ENCODE measurements around the gene LGI4. TPM values are rescaled to one million over a fixed set of nuclear protein-coding genes. Genes with fewer than 3 reads are reported as not detected.
A peak's percentile ranks its signal among the peaks of the same experiment; 100 is the strongest.

Gene LGI4
- total RNA-seq, 2 experiments from 2014 or later: 0.55 to 0.68 TPM

DNA sequence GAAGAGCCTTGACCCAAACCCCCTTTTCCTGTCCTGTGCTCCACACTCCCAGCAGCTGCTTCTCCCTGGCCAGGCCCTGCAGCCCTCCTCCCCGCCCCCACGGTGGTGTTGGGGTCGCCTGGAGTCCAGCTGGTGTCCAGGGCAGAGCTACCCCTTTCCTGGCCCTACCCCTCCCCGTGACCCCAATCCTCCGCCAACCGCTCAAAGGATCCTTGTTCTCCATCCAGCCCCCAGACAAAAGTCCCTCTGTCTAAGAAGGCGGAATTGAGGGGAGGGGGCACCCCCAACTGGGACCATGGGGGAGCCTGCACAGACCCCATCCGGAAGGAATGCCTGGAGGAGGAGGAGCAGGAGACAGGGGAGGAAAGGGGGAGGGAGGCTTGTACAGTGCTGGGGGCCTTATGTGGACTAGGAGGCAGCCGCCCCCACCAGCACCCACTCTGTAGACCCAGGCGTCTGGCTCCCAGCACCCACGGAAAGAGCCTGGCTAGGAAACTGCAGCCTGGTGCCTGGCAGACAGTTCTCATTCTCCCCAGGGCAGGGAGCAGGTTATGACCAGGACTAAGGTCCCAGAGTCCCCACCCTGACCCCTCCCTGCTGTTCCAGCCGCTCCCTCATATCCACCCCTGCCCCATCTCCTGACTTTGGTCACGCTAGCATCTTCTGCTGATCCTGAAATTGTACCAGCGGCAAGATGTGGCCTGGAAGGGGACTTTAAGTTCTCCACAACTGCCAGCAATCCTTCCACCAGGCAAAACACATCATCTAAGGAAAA, 19.5 kb downstream of the LGI4 start, which contains the start of gene FXYD3:
Gene FXYD3 (plus strand): TSS at position 647 of the 775 bp plus-strand sequence. CDS start 3,554 bp downstream, outside the sequence.
- ChIA-PET CTCF (interaction anchor here (1.0 to 2.3 kb wide), 7 partner anchors 9 to 38 kb away, joined by 3 to 6 read pairs (median 5); partner anchors contain the start of gene LGI4), POLR2A (no interaction called here)
- H3K4me3 Mint-ChIP-seq: no peak within 1 kb of the TSS
- no peaks in the 10 kb centered on the region for H3K36me3 Mint-ChIP-seq (ENCODE audit: low read depth)
- peaks cover 1% of the 10 kb centered on the region for H3K27me3 Mint-ChIP-seq
- peaks cover 3% of the 10 kb centered on the region for H3K4me1 Mint-ChIP-seq
- H3K9me3 Mint-ChIP-seq: no peaks in the 10 kb centered on the region
- no peak within 1 kb of the TSS for H3K27ac Mint-ChIP-seq
- no peak for DNase-seq

DNA sequence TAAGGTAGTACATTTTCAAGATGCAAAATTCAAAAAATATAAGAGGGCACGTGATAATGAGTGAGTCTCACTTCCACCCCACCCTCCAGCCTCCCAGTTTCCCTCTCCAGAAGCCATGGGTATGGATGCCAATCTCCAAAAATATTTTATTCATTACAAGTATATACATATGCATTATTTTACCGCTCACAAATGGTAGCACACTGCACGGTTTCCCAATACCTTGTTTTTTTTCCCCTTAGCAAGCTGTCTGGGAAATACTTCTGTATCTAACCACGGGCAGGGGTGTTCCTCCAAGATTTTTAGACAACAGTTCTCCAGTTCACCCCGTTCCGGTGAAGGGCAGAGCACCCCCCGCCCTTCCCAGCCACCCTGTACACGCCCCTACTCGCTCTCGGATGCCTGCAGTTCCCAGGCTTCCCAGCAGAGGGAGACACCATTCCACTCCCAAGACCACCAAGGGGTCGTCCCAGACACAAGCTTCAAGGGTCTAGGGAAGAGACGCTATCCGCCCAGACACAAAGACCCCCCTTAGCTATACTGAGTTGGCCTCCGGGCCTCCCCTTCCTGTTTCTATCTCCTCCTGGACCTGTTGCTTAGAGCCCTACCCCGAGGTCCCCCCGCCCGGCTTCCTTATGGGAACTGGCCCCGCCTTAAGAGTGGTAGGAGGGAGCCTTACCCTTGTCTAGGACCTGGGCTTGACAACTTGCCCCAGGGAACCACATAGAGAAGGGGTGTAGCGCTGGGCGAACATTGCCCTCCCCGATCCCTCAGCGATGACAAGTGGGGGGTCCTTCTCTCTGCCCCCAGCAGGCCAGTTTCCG, 20.3 kb downstream of the LGI4 start:
- Mint-ChIP-seq H3K4me3 (no peak overlapping the region), H3K27me3 (peaks cover 1% of the 10 kb centered on the region), H3K36me3 (ENCODE audit: low read depth) (no peaks in the 10 kb centered on the region), H3K9me3 (no peaks in the 10 kb centered on the region), H3K4me1 (peaks cover 3% of the 10 kb centered on the region), H3K27ac (no peak overlapping the region)
- POLR2A ChIA-PET: no interaction called here
- CTCF ChIA-PET: interaction anchor here (1.0 to 2.2 kb wide), 5 partner anchors 10 to 27 kb away, joined by 3 to 6 read pairs (median 4); partner anchors contain the start of gene LGI4
- DNase-seq: peak; percentile 65

DNA sequence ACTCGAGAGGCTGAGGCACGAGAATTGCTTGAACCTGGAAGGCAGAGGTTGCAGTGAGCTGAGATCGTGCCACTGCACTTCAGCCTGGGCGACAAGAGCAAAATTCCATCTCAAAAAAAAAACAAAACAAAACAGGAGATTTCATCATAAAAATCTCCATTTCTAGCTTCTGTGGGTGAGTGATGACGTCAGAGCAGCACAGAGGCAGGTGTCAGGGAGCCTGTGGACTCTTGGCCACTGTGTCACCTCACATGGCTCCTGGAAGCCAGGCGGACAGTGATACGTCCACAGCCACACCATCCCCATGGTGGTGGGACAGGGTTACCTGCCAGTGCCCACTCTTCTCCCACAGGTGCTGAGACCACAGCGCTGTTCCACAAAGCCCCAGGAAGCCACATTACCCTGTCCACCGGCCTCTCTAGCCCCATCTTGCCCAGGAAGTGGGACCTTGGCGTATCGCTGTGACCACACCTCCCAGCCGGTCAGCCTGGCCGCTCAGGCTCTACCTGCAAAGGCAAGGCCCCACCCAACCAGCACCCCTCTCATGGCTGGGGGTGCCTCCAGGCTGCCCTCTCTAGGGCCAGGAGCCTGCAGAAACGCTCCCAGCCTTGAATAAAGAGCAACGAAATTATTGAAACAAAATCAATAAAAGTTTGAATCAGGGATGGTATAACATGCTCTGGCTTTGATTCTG, 21.7 kb downstream of the LGI4 start:
- Mint-ChIP-seq H3K4me1 (peaks cover 3% of the 10 kb centered on the region), H3K9me3 (no peaks in the 10 kb centered on the region), H3K4me3 (no peak overlapping the region), H3K27me3 (peaks cover 1% of the 10 kb centered on the region), H3K27ac (no peak overlapping the region), H3K36me3 (ENCODE audit: low read depth) (no peaks in the 10 kb centered on the region)
- CTCF ChIA-PET: no interaction called here
- DNase-seq: no peak
- POLR2A ChIA-PET: no interaction called here

DNA sequence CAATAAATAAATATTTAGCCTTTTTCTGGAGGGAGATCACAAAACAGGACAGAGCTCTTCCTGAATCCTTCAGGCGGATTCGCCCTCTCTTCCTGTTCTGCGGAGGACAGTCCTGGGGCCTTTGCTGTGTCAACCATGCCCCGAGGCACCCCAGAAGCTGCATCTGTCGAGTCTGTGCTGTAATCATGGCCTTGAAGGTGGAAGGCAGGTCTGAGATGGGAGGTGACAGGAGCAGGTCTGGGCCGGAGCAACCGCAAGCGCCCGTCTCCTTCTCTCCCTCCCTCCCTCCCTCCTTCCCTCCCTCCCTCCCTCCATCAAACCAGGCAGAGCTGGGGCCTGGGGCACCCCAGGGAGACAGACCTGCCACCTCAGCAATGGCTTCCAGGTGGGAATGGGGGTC, 23.9 kb downstream of the LGI4 start:
- ChIA-PET CTCF (no interaction called here), POLR2A (no interaction called here)
- H3K27me3 Mint-ChIP-seq: no peaks in the 10 kb centered on the region
- H3K36me3 Mint-ChIP-seq (ENCODE audit: low read depth): no peaks in the 10 kb centered on the region
- H3K9me3 Mint-ChIP-seq: peaks cover 7% of the 10 kb centered on the region
- H3K4me1 Mint-ChIP-seq: peaks cover 8% of the 10 kb centered on the region
- H3K4me3 Mint-ChIP-seq: no peak overlapping the region
- DNase-seq: no peak
- H3K27ac Mint-ChIP-seq: no peak overlapping the region

DNA sequence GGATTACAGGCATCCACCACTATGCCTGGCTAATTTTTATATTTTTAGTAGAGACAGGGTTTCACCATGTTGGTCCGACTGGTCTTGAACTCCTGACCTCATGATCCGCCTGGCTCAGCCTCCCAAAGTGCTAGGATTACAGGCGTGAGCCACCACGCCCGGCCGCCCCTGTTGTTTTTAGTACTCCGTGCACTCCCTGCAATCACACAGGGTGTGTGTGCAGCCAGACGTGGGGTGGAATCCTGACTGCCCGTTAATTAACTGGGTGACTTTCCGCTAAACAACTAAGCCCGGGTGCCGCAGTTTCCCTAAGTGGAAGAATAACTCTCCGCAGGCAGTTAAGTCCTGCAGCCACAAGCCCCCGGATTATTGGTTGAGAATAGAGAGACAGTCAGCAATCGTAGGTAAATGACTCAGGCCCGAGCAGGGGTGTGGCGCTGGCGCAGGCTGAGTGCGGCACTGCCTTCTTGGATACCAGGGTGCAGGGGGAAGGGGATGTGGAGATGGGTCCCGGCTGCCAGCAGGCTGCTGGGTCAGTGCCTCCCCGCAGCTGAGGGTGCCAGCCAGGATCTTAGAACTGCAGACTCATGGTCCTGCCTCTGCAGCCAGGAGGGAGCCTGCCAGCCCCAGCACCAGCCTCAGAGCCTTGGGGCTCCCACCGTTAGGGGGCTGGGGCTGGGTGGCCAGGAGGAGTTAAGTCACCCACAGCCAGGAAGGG, 25.3 kb downstream of the LGI4 start:
- POLR2A ChIA-PET: no interaction called here
- no peak for DNase-seq
- H3K4me3 Mint-ChIP-seq: no peak overlapping the region
- no peaks in the 10 kb centered on the region for H3K27me3 Mint-ChIP-seq
- no peak overlapping the region for H3K27ac Mint-ChIP-seq
- no peaks in the 10 kb centered on the region for H3K36me3 Mint-ChIP-seq (ENCODE audit: low read depth)
- peaks cover 7% of the 10 kb centered on the region for H3K4me1 Mint-ChIP-seq
- H3K9me3 Mint-ChIP-seq: peaks cover 7% of the 10 kb centered on the region
- CTCF ChIA-PET: no interaction called here

DNA sequence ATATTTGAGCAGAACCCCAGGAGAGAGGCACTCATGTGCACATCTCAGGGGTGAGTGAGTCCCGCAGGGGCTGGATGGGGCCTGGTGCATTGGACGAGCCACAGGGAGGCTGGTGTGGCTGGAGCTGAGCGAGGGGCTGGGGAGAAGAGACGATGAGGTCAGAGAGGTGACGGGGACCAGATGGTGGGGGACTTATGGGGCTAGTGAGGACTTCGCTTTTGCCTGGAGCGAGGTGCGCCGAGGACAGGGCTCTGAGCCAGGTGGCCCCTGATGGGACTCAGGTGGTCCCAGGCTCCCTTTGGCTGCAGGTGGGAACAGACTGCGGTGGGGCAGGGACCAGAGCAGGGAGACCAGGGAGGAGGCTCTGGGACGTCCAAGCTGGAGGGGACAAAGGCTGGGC, 26.1 kb downstream of the LGI4 start:
- H3K36me3 Mint-ChIP-seq (ENCODE audit: low read depth): no peaks in the 10 kb centered on the region
- peaks cover 5% of the 10 kb centered on the region for H3K4me1 Mint-ChIP-seq
- no peaks in the 10 kb centered on the region for H3K27me3 Mint-ChIP-seq
- no peak overlapping the region for H3K4me3 Mint-ChIP-seq
- no peak overlapping the region for H3K27ac Mint-ChIP-seq
- POLR2A ChIA-PET: no interaction called here
- H3K9me3 Mint-ChIP-seq: peaks cover 7% of the 10 kb centered on the region
- no peak for DNase-seq
- CTCF ChIA-PET: no interaction called here

DNA sequence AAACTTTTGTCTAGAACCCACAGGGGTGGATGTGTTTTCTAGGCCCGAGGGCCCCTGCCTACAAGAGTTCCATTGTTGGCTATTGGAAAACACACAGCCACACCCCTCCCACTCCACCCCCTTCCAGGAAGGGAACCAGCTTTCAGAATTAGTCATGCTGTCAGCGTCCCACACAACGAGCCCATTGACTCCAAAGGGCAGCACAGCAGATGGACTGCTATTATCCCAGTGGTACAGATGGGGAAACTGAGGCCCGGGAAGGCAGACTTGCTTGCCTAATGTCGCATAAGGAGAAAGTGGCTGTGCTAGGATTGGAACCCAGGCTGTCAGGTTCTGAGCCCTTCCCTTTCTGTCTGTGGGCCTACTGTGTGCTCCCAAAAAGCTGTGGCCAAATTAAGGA, 27.3 kb downstream of the LGI4 start:
- no peak for DNase-seq
- Mint-ChIP-seq H3K9me3 (peaks cover 7% of the 10 kb centered on the region), H3K36me3 (ENCODE audit: low read depth) (no peaks in the 10 kb centered on the region), H3K27ac (no peak overlapping the region), H3K27me3 (no peaks in the 10 kb centered on the region), H3K4me3 (no peak overlapping the region), H3K4me1 (peaks cover 5% of the 10 kb centered on the region)
- CTCF ChIA-PET: interaction anchor here (1.1 kb wide), 1 partner anchor 17 kb away, joined by 3 read pairs; no protein-coding TSS in a partner anchor
- POLR2A ChIA-PET: interaction anchor here (0.6 kb wide), 1 partner anchor 362 kb away, joined by 3 read pairs; no protein-coding TSS in a partner anchor

DNA sequence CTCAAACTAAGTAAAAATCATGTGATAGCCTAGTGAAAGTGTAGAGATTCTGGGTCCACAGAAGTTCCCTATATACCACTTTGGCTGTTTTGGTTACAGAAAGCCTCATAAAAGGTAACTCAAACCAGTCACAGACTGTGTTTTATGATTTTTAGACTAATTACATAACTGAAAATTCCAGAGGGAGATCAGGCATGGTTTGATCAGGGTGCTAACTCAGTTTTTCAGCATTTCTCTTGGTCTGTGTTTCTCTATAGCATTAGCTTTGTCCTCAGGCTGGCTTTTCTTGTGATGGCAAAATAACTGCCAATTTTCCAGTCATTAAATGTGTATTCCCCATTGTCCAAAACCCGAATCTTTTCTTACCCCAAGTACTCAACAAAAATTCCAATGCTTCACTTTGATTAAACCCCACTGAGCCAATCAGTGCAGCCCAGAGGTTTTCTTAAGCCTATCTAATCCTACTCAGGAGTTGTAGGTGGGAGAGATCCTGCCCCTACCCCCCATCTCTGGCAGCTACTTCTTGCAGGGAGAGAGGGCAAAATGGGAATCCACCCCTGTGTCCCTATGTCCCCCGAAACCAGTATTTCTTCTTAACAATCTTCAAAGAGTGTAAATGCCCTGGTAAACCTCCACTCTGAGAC, 27.8 kb downstream of the LGI4 start:
- peaks cover 7% of the 10 kb centered on the region for H3K9me3 Mint-ChIP-seq
- H3K36me3 Mint-ChIP-seq (ENCODE audit: low read depth): no peaks in the 10 kb centered on the region
- no peaks in the 10 kb centered on the region for H3K27me3 Mint-ChIP-seq
- POLR2A ChIA-PET: no interaction called here
- no peak overlapping the region for H3K27ac Mint-ChIP-seq
- peaks cover 5% of the 10 kb centered on the region for H3K4me1 Mint-ChIP-seq
- CTCF ChIA-PET: interaction anchor here (1.1 kb wide), 1 partner anchor 16 kb away, joined by 3 read pairs; no protein-coding TSS in a partner anchor
- DNase-seq: no peak
- H3K4me3 Mint-ChIP-seq: no peak overlapping the region

DNA sequence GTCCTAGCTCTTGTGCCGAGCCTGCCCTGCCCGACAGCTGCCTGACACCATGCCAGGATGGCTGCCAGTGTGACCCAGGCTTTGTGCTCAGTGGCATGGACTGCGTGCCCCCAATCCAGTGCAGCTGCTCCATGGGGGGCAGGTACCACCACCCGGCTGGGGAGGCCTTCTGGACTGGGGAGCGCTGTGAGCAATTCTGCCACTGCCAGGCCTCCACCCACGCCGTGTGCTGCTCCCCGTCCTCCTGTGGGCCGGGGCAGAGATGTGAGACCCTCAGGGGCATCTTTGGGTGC, 28.6 kb downstream of the LGI4 start:
- Mint-ChIP-seq H3K36me3 (ENCODE audit: low read depth) (no peaks in the 10 kb centered on the region), H3K4me3 (no peak overlapping the region), H3K4me1 (peaks cover 5% of the 10 kb centered on the region), H3K27me3 (no peaks in the 10 kb centered on the region), H3K27ac (no peak overlapping the region), H3K9me3 (peaks cover 7% of the 10 kb centered on the region)
- ChIA-PET CTCF (interaction anchor here (1.1 kb wide), 1 partner anchor 15 kb away, joined by 3 read pairs; no protein-coding TSS in a partner anchor), POLR2A (no interaction called here)
- DNase-seq: no peak

DNA sequence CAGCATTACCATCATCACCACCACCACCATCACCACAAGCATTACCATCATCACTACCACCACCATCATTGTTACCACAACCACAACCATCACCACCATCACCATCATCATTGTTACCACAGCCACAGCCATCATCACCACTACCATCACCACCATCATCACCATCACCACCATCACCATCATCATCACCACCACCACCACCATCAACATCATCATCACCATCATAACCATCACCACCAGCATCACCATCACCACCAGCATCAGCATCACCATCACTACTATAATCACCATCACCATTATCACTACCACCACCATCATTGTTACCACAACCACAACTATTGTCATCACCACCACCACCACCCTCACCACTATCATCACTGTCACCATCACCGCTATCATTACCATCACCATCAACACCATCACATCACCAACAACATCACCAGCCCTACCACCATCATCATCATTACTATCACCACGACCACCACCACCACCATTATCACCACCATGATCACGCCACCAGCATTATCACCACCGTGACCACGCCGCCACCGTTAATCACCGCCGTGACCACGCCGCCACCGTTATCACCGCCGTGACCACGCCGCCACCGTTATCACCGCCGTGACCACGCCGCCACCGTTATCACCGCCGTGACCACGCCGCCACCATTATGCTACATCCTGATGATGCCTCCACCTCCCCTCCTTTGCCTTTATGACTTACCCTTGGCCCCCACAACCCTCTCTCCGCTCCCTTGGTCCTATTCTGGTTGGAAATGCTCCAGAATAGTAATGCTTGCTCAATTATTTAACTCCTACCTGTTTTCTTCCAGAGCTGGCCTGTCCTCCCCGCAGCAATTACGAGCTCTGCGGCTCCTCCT, 29.2 kb downstream of the LGI4 start:
- DNase-seq: no peak
- Mint-ChIP-seq H3K4me3 (no peak overlapping the region), H3K36me3 (ENCODE audit: low read depth) (no peaks in the 10 kb centered on the region), H3K4me1 (peaks cover 5% of the 10 kb centered on the region), H3K27me3 (no peaks in the 10 kb centered on the region), H3K9me3 (peaks cover 7% of the 10 kb centered on the region), H3K27ac (no peak overlapping the region)
- ChIA-PET CTCF (no interaction called here), POLR2A (no interaction called here)

DNA sequence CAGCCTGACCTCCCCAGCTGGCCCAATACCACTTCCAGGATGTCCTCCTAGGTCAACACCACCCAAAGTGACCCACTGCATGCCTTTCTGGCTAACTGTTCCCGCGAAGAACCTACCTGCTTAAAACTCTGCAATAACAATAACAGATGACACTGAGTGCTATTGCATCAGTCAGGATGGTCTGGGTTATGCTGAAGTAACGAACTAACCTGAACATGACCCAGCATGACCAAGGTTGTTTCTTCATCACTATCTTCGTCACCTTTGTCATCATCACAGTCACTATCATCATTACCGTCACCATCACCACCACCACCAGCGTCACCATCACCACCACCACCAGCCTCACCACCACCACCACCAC, 29.8 kb downstream of the LGI4 start:
- Mint-ChIP-seq H3K4me3 (no peak overlapping the region), H3K27me3 (no peaks in the 10 kb centered on the region), H3K4me1 (peaks cover 5% of the 10 kb centered on the region), H3K36me3 (ENCODE audit: low read depth) (no peaks in the 10 kb centered on the region), H3K9me3 (peaks cover 7% of the 10 kb centered on the region), H3K27ac (no peak overlapping the region)
- no peak for DNase-seq
- ChIA-PET POLR2A (no interaction called here), CTCF (no interaction called here)

DNA sequence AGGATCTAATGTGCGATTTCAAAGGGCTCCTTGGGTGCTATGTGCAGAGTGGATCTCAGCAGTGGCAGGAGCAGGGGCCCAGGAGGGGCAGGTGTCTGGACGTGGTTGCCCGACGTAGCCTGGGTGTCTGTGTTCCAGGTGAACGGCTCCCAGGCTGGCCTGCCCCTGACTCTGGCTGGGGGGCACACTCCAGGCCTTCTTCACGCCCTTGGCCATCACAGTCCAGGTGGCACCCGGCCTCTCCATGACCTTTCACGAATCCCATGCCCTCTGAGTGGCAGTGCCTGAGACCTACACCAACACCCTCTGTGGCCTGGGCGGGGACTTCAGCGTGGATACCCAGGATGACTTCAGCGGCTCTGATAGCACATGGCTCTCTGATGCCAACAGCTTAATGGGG, 30.5 kb downstream of the LGI4 start:
- H3K9me3 Mint-ChIP-seq: peaks cover 7% of the 10 kb centered on the region
- ChIA-PET CTCF (no interaction called here), POLR2A (no interaction called here)
- DNase-seq: no peak
- no peak overlapping the region for H3K4me3 Mint-ChIP-seq
- H3K27me3 Mint-ChIP-seq: no peaks in the 10 kb centered on the region
- no peak overlapping the region for H3K27ac Mint-ChIP-seq
- H3K4me1 Mint-ChIP-seq: peaks cover 5% of the 10 kb centered on the region
- H3K36me3 Mint-ChIP-seq (ENCODE audit: low read depth): no peaks in the 10 kb centered on the region
